ENCODE data around the gene BTBD18. TPM values are rescaled to one million over a fixed set of nuclear protein-coding genes. Genes with fewer than 3 reads are reported as not detected.

Gene BTBD18
- total and polyA plus RNA-seq, 2 of the 13 experiments (the other 11 are each of a cell fraction or from before 2014, with no cell fraction given), result not detected

DNA sequence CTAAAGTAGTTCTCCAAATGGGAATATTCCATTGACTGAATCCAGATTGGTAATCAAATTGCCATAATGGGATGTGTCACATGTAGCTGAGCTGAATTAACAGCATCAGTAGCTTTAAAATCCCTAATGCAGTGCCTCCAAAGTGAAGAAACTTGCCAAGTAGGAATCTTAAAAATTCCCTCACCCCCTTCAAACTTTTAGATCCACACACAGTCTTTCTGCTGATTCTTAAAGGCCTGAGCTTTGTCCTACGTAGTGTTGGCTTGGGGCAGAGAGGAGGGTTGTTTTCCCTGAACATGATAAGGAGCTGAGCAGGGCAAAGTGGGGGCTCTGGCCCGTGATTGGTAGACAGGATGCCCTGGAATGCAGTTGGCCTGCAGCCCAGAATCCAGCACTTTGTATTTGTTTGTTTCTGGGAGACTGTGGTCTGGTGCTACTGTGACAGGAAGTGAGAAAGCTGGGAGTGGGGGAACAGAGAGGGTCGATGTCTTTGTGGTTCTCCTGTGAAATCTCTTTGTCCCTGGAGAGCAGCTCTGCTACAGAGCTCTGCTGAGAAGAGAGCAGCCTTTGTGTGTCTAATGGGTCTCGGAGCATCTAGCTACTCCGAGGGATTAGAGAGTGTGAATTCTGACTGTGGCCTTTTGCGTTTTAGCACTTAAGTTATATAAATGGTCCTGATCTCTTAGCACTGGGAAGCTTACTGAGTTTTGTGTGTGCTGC lies 26.9 kb upstream of the BTBD18 start (continued):
- TF ChIP-seq, protein P1, sequence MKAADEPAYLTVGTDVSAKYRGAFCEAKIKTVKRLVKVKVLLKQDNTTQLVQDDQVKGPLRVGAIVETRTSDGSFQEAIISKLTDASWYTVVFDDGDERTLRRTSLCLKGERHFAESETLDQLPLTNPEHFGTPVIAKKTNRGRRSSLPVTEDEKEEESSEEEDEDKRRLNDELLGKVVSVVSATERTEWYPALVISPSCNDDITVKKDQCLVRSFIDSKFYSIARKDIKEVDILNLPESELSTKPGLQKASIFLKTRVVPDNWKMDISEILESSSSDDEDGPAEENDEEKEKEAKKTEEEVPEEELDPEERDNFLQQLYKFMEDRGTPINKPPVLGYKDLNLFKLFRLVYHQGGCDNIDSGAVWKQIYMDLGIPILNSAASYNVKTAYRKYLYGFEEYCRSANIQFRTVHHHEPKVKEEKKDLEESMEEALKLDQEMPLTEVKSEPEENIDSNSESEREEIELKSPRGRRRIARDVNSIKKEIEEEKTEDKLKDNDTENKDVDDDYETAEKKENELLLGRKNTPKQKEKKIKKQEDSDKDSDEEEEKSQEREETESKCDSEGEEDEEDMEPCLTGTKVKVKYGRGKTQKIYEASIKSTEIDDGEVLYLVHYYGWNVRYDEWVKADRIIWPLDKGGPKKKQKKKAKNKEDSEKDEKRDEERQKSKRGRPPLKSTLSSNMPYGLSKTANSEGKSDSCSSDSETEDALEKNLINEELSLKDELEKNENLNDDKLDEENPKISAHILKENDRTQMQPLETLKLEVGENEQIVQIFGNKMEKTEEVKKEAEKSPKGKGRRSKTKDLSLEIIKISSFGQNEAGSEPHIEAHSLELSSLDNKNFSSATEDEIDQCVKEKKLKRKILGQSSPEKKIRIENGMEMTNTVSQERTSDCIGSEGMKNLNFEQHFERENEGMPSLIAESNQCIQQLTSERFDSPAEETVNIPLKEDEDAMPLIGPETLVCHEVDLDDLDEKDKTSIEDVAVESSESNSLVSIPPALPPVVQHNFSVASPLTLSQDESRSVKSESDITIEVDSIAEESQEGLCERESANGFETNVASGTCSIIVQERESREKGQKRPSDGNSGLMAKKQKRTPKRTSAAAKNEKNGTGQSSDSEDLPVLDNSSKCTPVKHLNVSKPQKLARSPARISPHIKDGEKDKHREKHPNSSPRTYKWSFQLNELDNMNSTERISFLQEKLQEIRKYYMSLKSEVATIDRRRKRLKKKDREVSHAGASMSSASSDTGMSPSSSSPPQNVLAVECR (CRISPR knock-in tag; IDR thresholded peaks at IDR 0.05; ENCODE audit: borderline replicate concordance), result peak; percentile 51; the same call in 1 of the 2 replicates
- peak; percentile 87 for TF ChIP-seq DPF2 (CRISPR knock-in tag; IDR thresholded peaks at IDR 0.05; ENCODE audit: borderline replicate concordance, low read depth)
- peak; percentile 57 for TF ChIP-seq TBL1XR1 (IDR thresholded peaks at IDR 0.05; ENCODE audit: borderline replicate concordance, low read length, partially characterized antibody)
- TF ChIP-seq, protein P2, sequence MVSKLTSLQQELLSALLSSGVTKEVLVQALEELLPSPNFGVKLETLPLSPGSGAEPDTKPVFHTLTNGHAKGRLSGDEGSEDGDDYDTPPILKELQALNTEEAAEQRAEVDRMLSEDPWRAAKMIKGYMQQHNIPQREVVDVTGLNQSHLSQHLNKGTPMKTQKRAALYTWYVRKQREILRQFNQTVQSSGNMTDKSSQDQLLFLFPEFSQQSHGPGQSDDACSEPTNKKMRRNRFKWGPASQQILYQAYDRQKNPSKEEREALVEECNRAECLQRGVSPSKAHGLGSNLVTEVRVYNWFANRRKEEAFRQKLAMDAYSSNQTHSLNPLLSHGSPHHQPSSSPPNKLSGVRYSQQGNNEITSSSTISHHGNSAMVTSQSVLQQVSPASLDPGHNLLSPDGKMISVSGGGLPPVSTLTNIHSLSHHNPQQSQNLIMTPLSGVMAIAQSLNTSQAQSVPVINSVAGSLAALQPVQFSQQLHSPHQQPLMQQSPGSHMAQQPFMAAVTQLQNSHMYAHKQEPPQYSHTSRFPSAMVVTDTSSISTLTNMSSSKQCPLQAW (CRISPR knock-in tag; IDR thresholded peaks at IDR 0.05), result peak; percentile 61; the same call in 1 of the 2 replicates
- TF ChIP-seq ZNF207 (IDR thresholded peaks at IDR 0.05; ENCODE audit: borderline replicate concordance), result no peak
- no peak for TF ChIP-seq SIX1 (CRISPR knock-in tag; IDR thresholded peaks at IDR 0.05; ENCODE audit: borderline replicate concordance)
- no peak for TF ChIP-seq ZNF720 (CRISPR knock-in tag; IDR thresholded peaks at IDR 0.05)
- TF ChIP-seq, protein P3, sequence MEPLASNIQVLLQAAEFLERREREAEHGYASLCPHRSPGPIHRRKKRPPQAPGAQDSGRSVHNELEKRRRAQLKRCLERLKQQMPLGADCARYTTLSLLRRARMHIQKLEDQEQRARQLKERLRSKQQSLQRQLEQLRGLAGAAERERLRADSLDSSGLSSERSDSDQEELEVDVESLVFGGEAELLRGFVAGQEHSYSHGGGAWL (CRISPR knock-in tag; IDR thresholded peaks at IDR 0.05), result no peak
- TF ChIP-seq TEAD2 (CRISPR knock-in tag; IDR thresholded peaks at IDR 0.05), result no peak
- TF ChIP-seq, protein P4, sequence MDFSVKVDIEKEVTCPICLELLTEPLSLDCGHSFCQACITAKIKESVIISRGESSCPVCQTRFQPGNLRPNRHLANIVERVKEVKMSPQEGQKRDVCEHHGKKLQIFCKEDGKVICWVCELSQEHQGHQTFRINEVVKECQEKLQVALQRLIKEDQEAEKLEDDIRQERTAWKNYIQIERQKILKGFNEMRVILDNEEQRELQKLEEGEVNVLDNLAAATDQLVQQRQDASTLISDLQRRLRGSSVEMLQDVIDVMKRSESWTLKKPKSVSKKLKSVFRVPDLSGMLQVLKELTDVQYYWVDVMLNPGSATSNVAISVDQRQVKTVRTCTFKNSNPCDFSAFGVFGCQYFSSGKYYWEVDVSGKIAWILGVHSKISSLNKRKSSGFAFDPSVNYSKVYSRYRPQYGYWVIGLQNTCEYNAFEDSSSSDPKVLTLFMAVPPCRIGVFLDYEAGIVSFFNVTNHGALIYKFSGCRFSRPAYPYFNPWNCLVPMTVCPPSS (IDR thresholded peaks at IDR 0.05), result no peak
- TF ChIP-seq KMT2B (CRISPR knock-in tag; IDR thresholded peaks at IDR 0.05), result peak; percentile 59; the same call in 1 of the 2 replicates
- no peak for TF ChIP-seq SRY (CRISPR knock-in tag; IDR thresholded peaks at IDR 0.05)
- TF ChIP-seq, protein P5, sequence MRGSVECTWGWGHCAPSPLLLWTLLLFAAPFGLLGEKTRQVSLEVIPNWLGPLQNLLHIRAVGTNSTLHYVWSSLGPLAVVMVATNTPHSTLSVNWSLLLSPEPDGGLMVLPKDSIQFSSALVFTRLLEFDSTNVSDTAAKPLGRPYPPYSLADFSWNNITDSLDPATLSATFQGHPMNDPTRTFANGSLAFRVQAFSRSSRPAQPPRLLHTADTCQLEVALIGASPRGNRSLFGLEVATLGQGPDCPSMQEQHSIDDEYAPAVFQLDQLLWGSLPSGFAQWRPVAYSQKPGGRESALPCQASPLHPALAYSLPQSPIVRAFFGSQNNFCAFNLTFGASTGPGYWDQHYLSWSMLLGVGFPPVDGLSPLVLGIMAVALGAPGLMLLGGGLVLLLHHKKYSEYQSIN (CRISPR knock-in tag; IDR thresholded peaks at IDR 0.05; ENCODE audit: borderline replicate concordance), result no peak
- no peak for TF ChIP-seq ZNF180 (CRISPR knock-in tag; IDR thresholded peaks at IDR 0.05; ENCODE audit: borderline replicate concordance, low read depth)
- TF ChIP-seq ZSCAN12 (CRISPR knock-in tag; IDR thresholded peaks at IDR 0.05), result no peak
- TF ChIP-seq, protein P6, sequence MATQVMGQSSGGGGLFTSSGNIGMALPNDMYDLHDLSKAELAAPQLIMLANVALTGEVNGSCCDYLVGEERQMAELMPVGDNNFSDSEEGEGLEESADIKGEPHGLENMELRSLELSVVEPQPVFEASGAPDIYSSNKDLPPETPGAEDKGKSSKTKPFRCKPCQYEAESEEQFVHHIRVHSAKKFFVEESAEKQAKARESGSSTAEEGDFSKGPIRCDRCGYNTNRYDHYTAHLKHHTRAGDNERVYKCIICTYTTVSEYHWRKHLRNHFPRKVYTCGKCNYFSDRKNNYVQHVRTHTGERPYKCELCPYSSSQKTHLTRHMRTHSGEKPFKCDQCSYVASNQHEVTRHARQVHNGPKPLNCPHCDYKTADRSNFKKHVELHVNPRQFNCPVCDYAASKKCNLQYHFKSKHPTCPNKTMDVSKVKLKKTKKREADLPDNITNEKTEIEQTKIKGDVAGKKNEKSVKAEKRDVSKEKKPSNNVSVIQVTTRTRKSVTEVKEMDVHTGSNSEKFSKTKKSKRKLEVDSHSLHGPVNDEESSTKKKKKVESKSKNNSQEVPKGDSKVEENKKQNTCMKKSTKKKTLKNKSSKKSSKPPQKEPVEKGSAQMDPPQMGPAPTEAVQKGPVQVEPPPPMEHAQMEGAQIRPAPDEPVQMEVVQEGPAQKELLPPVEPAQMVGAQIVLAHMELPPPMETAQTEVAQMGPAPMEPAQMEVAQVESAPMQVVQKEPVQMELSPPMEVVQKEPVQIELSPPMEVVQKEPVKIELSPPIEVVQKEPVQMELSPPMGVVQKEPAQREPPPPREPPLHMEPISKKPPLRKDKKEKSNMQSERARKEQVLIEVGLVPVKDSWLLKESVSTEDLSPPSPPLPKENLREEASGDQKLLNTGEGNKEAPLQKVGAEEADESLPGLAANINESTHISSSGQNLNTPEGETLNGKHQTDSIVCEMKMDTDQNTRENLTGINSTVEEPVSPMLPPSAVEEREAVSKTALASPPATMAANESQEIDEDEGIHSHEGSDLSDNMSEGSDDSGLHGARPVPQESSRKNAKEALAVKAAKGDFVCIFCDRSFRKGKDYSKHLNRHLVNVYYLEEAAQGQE (IDR thresholded peaks at IDR 0.05; ENCODE audit: borderline replicate concordance in 1 of 2, low read depth in 1 of 2, low read length in 2 of 2), result peak in 1 of 2 experiments; percentile 69; a peak in 1 of 4 replicates

All from HepG2 (cell line).